Duodenal mucosa (tissue), 2 donors: Measurements from ENCODE around the gene EBF4.

ENCODE experiments used
- H3K27ac ChIP-seq: one replicate; pipeline ENCODE4 v1.7.0; 2013; ENCODE audit warnings: low read depth, low read length
- H3K27me3 ChIP-seq, 2 donors: one replicate each; pipeline ENCODE4 v1.7.0; 2013; ENCODE audit warnings: low read length in 2 of 2, control low read depth in 1 of 2; ENCODE audit not compliant: insufficient read depth in 2 of 2, control insufficient read depth in 1 of 2
- H3K36me3 ChIP-seq, 2 donors: one replicate each; pipeline ENCODE4 v1.7.0; 2013; ENCODE audit warnings: low read length in 2 of 2, control low read depth in 1 of 2; ENCODE audit not compliant: insufficient read depth in 2 of 2, control insufficient read depth in 1 of 2
- H3K4me1 ChIP-seq, 2 donors: one replicate each; pipeline ENCODE4 v1.7.0; 2013; ENCODE audit warnings: low read length in 2 of 2, control low read depth in 1 of 2; ENCODE audit not compliant: insufficient read depth in 2 of 2, control insufficient read depth in 1 of 2
- H3K4me3 ChIP-seq, 2 donors: one replicate each; pipeline ENCODE4 v1.7.0; 2013; ENCODE audit warnings: low read length in 2 of 2, low read depth in 1 of 2
- H3K9ac ChIP-seq, 2 donors: one replicate each; pipeline ENCODE4 v1.7.0; 2013; ENCODE audit warnings: low read length in 2 of 2, low read depth in 1 of 2
- H3K9me3 ChIP-seq, 2 donors: one replicate each; pipeline ENCODE4 v1.7.0; 2013; ENCODE audit warnings: low read length in 2 of 2, control low read depth in 1 of 2; ENCODE audit not compliant: control insufficient read depth in 1 of 2

The EBF4 gene

GRCh38 chr20:2757001-2757400, 64.4 kb downstream of the EBF4 start:
- no peak overlapping the region for H3K9ac ChIP-seq
- no peaks in the 10 kb centered on the region for H3K9me3 ChIP-seq
- H3K4me3 ChIP-seq = no peak overlapping the region
- H3K27me3 ChIP-seq = peaks cover 33 to 36% of the 10 kb centered on the region in 2 donors
- H3K4me1 ChIP-seq = peaks cover 0 to 11% of the 10 kb centered on the region in 2 donors
- no peaks in the 10 kb centered on the region for H3K36me3 ChIP-seq
- no peak overlapping the region for H3K27ac ChIP-seq

GRCh38 chr20:2757969-2758368, 65.4 kb downstream of the EBF4 start:
- no peaks in the 10 kb centered on the region for H3K9me3 ChIP-seq
- no peak overlapping the region for H3K4me3 ChIP-seq
- no peak overlapping the region for H3K27ac ChIP-seq
- no peaks in the 10 kb centered on the region for H3K36me3 ChIP-seq
- peaks cover 0 to 4% of the 10 kb centered on the region in 2 donors for H3K4me1 ChIP-seq
- peaks cover 32 to 37% of the 10 kb centered on the region in 2 donors for H3K27me3 ChIP-seq
- H3K9ac ChIP-seq = no peak overlapping the region

GRCh38 chr20:2759143-2759542, 66.6 kb downstream of the EBF4 start:
- Histone ChIP-seq H3K4me3 (no peak overlapping the region), H3K27ac (no peak overlapping the region), H3K27me3 (peaks cover 21 to 26% of the 10 kb centered on the region in 2 donors), H3K9ac (no peak overlapping the region), H3K36me3 (no peaks in the 10 kb centered on the region), H3K9me3 (no peaks in the 10 kb centered on the region), H3K4me1 (no peaks in the 10 kb centered on the region)

DNA sequence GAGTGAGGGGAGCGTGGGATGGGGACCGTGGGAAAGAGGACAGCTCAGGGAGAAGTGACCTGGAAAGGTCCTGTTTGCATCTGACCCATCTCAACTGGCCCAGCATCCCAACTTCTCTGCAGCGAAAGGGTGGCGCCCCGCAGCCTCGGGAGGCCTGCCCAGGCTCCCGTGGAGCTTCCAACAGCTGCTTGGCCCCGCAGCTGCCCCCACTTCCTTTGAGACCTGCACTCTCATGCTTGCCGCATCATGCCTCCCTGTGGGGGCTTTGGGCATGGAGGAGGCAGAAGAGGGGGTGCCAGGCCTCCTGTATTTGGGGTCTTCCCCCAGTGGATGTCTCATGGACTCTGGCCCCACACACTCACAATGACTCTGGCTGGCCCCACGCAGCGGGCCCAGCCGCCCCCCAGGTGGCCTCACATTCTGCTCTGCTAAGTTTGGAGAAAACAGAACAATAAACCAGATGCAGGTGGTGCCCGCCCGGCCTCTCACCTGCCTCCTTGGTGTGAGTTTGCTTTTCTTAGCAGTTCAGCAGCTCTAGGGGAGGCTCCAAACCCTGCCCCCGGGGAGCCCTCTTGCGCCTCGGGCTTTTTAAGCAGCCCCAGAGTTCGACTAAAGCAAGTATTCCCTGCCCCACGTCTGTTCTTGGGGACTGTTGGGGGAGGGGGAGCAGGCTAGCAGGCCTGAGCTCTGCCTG, 67.2 kb downstream of the EBF4 start:
- no peaks in the 10 kb centered on the region for H3K36me3 ChIP-seq
- no peak overlapping the region for H3K9ac ChIP-seq
- no peaks in the 10 kb centered on the region for H3K9me3 ChIP-seq
- H3K4me3 ChIP-seq = no peak overlapping the region
- no peaks in the 10 kb centered on the region for H3K4me1 ChIP-seq
- no peak overlapping the region for H3K27ac ChIP-seq
- H3K27me3 ChIP-seq = peaks cover 17 to 20% of the 10 kb centered on the region in 2 donors

- no peak overlapping the region for H3K27ac ChIP-seq
- no peaks in the 10 kb centered on the region for H3K9me3 ChIP-seq
- peaks cover 14 to 15% of the 10 kb centered on the region in 2 donors for H3K27me3 ChIP-seq
- no peaks in the 10 kb centered on the region for H3K4me1 ChIP-seq
- no peaks in the 10 kb centered on the region for H3K36me3 ChIP-seq
- no peak overlapping the region for H3K4me3 ChIP-seq
- H3K9ac ChIP-seq = no peak overlapping the region
Measured at GRCh38 chr20:2760297-2760951, 67.8 kb downstream of the EBF4 start.

DNA sequence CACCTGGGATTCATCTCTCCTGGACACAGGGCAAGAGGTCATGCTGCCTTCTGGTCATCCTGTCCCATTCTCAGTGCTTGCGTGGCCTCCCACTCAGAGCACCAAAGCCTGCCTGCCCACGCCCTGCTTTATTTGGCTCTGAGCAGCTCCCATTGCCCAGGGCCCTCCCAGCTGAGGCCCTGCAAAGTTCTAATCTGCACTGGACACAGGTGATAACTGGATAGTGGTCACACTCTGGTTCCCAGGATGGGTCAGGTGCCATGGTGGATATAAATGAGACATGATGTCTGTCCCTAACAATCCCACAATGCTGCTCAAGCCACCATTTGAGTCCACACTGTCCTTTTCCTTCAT, 68.3 kb downstream of the EBF4 start:
- H3K4me1 ChIP-seq = no peaks in the 10 kb centered on the region
- H3K4me3 ChIP-seq = no peak overlapping the region
- no peaks in the 10 kb centered on the region for H3K36me3 ChIP-seq
- H3K9me3 ChIP-seq = no peaks in the 10 kb centered on the region
- no peak overlapping the region for H3K27ac ChIP-seq
- H3K27me3 ChIP-seq = peaks cover 12 to 14% of the 10 kb centered on the region in 2 donors
- H3K9ac ChIP-seq = no peak overlapping the region

DNA sequence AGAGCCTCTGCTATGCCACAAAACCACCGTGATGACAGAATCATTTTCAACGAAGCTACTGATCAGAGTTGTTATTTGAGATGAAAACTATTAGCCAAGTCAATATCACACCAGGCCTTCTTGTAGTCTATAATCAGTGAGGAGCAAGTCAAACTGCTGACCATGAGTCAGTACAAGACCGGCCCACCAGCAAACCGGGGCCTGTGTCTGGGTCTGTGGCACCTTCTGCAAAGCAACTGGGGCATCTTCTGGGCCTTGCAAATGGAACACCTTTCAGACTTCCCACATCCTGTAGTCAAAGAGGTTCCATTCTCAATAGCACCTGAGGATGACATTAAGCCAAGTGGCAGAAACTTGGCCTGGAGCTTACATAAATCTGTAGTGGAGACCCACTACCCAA, 69.3 kb downstream of the EBF4 start:
- Histone ChIP-seq H3K27me3 (peaks cover 7 to 9% of the 10 kb centered on the region in 2 donors), H3K27ac (no peak overlapping the region), H3K9me3 (no peaks in the 10 kb centered on the region), H3K4me1 (no peaks in the 10 kb centered on the region), H3K36me3 (no peaks in the 10 kb centered on the region), H3K4me3 (no peak overlapping the region), H3K9ac (no peak overlapping the region)

DNA sequence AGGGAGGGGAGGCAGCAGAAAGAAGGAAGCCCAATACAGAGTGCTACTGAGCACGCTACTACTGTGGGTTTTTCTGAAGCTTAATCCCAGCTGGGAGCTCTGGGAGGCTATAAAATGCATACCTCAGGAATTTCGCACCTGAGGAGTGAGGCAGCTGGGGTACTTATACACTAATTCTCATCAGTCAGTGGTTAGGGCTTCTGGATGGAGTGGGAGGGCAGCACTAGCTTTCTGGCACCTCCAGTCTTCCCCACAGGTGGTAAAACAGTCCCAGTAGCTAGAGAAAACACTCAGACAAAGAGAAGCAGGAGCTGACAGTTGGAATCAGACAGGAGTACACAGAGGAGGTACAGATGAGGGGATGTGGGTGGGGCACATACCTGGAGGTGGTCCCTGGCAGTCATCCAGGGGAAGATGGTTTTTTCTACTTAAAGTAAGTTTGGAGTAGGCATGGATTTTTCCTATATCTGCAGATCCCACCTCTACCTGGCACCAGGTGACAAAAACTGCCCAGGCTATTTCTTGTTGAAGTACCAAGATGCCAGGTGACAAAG, 70.1 kb downstream of the EBF4 start:
- Histone ChIP-seq H3K27ac (no peak overlapping the region), H3K36me3 (no peaks in the 10 kb centered on the region), H3K27me3 (peaks cover 9 to 12% of the 10 kb centered on the region in 2 donors), H3K9me3 (no peaks in the 10 kb centered on the region), H3K4me3 (no peak overlapping the region), H3K4me1 (no peaks in the 10 kb centered on the region), H3K9ac (no peak overlapping the region)

DNA sequence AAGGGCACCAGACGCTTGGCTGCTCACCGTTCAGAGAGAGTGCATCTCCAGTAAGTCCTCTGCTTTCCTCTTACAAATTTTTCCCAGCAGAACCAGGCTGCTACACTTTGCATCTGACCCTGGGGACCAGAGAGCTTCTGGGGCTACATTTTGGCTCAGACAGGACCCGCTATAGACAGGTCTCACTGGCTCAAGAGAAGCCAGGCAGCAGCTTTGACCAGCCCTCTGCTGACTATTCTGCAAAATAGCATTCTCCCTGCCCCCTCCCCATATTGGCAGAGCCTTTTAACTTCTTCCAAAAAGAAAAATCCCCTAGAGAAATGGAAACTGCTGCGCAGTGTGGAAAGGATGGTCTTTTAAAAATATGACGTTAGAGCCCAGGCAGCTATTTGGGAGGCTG, 70.6 kb downstream of the EBF4 start:
- Histone ChIP-seq H3K4me3 (no peak overlapping the region), H3K27ac (no peak overlapping the region), H3K4me1 (no peaks in the 10 kb centered on the region), H3K9ac (no peak overlapping the region), H3K9me3 (no peaks in the 10 kb centered on the region), H3K36me3 (no peaks in the 10 kb centered on the region), H3K27me3 (peaks cover 9 to 12% of the 10 kb centered on the region in 2 donors)

DNA sequence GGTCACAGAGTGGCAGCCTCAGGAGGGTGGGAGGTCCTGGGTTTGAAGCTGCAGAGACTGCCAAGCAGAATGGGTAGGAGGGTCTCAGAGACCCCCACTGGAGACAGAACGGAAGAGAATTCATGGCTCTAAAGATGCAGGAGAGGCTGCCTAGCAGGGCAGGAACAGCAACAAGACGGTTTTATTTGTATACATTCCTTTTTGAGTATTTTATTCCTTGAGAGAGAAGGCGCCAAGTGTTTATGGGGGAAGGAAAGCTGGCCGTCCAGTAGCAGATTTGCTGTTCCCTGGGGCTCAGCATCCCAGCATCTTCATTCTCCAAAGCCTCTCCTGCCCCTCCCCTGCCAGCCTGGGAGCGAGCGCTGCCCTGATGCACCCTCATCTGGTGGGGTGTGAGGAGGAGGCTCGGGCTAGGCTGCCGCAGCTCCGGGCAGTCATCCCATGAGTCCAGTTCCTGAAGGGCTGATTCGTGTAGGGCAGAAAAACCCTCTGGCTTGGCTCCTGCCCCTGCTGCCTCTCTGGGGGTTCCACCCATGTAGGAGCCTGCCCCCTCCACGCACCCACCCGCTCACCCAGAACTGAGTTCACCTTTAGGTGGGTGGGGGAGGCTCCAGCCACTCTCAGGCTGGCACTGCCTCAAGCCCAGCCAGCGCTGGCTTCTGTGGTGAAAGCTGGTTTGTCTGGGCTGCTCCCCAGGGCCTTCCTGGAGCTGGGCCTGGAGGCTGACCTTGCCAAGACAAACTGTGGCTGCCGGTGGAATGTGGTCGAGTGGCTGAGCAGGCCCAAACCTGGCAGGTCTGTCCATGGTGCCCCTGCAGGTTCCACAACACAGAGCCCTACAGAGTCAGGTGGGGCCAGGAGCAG, 75.4 kb downstream of the EBF4 start:
- no peaks in the 10 kb centered on the region for H3K9me3 ChIP-seq
- H3K27ac ChIP-seq = no peak overlapping the region
- H3K4me3 ChIP-seq = no peak overlapping the region
- no peaks in the 10 kb centered on the region for H3K36me3 ChIP-seq
- H3K4me1 ChIP-seq = no peaks in the 10 kb centered on the region
- peaks cover 0 to 8% of the 10 kb centered on the region in 2 donors for H3K27me3 ChIP-seq
- H3K9ac ChIP-seq = no peak overlapping the region
